H9 (cell line): ENCODE measurements around the gene FOXG1. TPM values are rescaled to one million over a fixed set of nuclear protein-coding genes. Genes with fewer than 3 reads are reported as not detected.

Source experiments
- DNase-seq: peaks from one replicate; pipeline ENCODE4 v3.0.0-alpha.2; 2017
- H2AFZ ChIP-seq: one replicate; pipeline ENCODE4 v1.6.1; 2013; ENCODE audit warnings: mild to moderate bottlenecking, low read length, control low read depth, moderate library complexity
- H2AK5ac ChIP-seq: 2 replicates; pipeline ENCODE4 v1.6.1; 2013; ENCODE audit warnings: low read length, control low read depth, mixed read lengths; ENCODE audit not compliant: insufficient read length
- H2BK120ac ChIP-seq: one replicate; pipeline ENCODE4 v1.6.1; 2013; ENCODE audit warnings: low read depth, mild to moderate bottlenecking, low read length, control low read depth, inconsistent platforms; ENCODE audit not compliant: poor library complexity, severe bottlenecking
- H2BK12ac ChIP-seq: 2 replicates; pipeline ENCODE4 v1.6.1; 2013; ENCODE audit warnings: low read length, control low read depth, mixed read lengths, low read depth; ENCODE audit not compliant: insufficient read length
- H2BK15ac ChIP-seq: 2 replicates; pipeline ENCODE4 v1.6.1; 2013; ENCODE audit warnings: low read depth, low read length, control low read depth
- H2BK20ac ChIP-seq: one replicate; pipeline ENCODE4 v1.6.1; 2013; ENCODE audit warnings: low read depth, mild to moderate bottlenecking, low read length, control low read depth, inconsistent platforms; ENCODE audit not compliant: poor library complexity, severe bottlenecking
- H2BK5ac ChIP-seq: 2 replicates; pipeline ENCODE4 v1.6.1; 2013; ENCODE audit warnings: low read length, control low read depth, mixed read lengths; ENCODE audit not compliant: insufficient read length
- H3K14ac ChIP-seq: 2 replicates; pipeline ENCODE4 v1.6.1; 2013; ENCODE audit warnings: low read length, control low read depth; ENCODE audit not compliant: insufficient read depth
- H3K18ac ChIP-seq: 2 replicates; pipeline ENCODE4 v1.6.1; 2013; ENCODE audit warnings: low read depth, mild to moderate bottlenecking, mixed read lengths, low read length, control low read depth; ENCODE audit not compliant: insufficient read length
- H3K23ac ChIP-seq: 2 replicates; pipeline ENCODE4 v1.6.1; 2013; ENCODE audit warnings: low read length, control low read depth, mixed read lengths, low read depth; ENCODE audit not compliant: insufficient read length
- H3K23me2 ChIP-seq: 2 replicates; pipeline ENCODE4 v1.6.1; 2013; ENCODE audit warnings: low read depth, mild to moderate bottlenecking, mixed read lengths, low read length, control low read depth; ENCODE audit not compliant: insufficient read length, poor library complexity, severe bottlenecking
- H3K27ac ChIP-seq: 2 replicates; pipeline ENCODE4 v1.5.1; 2013; ENCODE audit warnings: low read length, control low read depth, mixed read lengths, low read depth; ENCODE audit not compliant: insufficient read length
- H3K27me3 ChIP-seq: 2 replicates; pipeline ENCODE4 v1.6.1; 2013; ENCODE audit warnings: low read length, control low read depth, inconsistent platforms; ENCODE audit not compliant: insufficient read depth
- H3K4ac ChIP-seq: 2 replicates; pipeline ENCODE4 v1.6.1; 2013; ENCODE audit warnings: low read depth, mild to moderate bottlenecking, control low read depth, inconsistent platforms, low read length, moderate library complexity
- H3K4me1 ChIP-seq: 2 replicates; pipeline ENCODE4 v1.6.1; 2013; ENCODE audit warnings: low read length, control low read depth, inconsistent platforms; ENCODE audit not compliant: insufficient read depth
- H3K4me2 ChIP-seq: 2 replicates; pipeline ENCODE4 v1.6.1; 2013; ENCODE audit warnings: low read length, control low read depth, mixed read lengths; ENCODE audit not compliant: insufficient read length, insufficient read depth
- H3K56ac ChIP-seq: 2 replicates; pipeline ENCODE4 v1.6.1; 2013; ENCODE audit warnings: low read depth, mild to moderate bottlenecking, mixed read lengths, low read length, control low read depth; ENCODE audit not compliant: insufficient read length
- H3K79me1 ChIP-seq: 2 replicates; pipeline ENCODE4 v1.6.1; 2013; ENCODE audit warnings: low read depth, mild to moderate bottlenecking, moderate library complexity, low read length, control low read depth, inconsistent platforms; ENCODE audit not compliant: insufficient read depth, poor library complexity, severe bottlenecking
- H3K79me2 ChIP-seq: 2 replicates; pipeline ENCODE4 v1.6.1; 2013; ENCODE audit warnings: low read length, control low read depth, inconsistent platforms; ENCODE audit not compliant: insufficient read depth
- H3K9ac ChIP-seq: 2 replicates; pipeline ENCODE4 v1.6.1; 2013; ENCODE audit warnings: low read length, control low read depth, mixed read lengths; ENCODE audit not compliant: insufficient read length; ENCODE audit errors: extremely low read depth
- H3K9me3 ChIP-seq: one replicate; pipeline ENCODE4 v1.6.1; 2013; ENCODE audit warnings: low read depth, low read length, inconsistent platforms; ENCODE audit not compliant: control insufficient read depth
- H3T11ph ChIP-seq: one replicate; pipeline ENCODE4 v1.6.1; 2013; ENCODE audit warnings: mild to moderate bottlenecking, low read length, control low read depth, inconsistent platforms
- H4K20me1 ChIP-seq: one replicate; pipeline ENCODE4 v1.6.1; 2013; ENCODE audit not compliant: control insufficient read depth, insufficient read length, insufficient read depth
- H4K5ac ChIP-seq: 2 replicates; pipeline ENCODE4 v1.6.1; 2013; ENCODE audit warnings: low read depth, mild to moderate bottlenecking, mixed read lengths, low read length, control low read depth; ENCODE audit not compliant: insufficient read length
- H4K8ac ChIP-seq: replicated peaks from 2 replicates; pipeline ENCODE4 v1.6.1; 2013; ENCODE audit warnings: low read length, control low read depth, mixed read lengths, low read depth; ENCODE audit not compliant: insufficient read length
- H4K91ac ChIP-seq: 2 replicates; pipeline ENCODE4 v1.6.1; 2013; ENCODE audit warnings: low read depth, mild to moderate bottlenecking, moderate library complexity, mixed read lengths, low read length, control low read depth; ENCODE audit not compliant: insufficient read length
- H3K27ac Mint-ChIP-seq, 3 experiments: 2 replicates in 2 of 3; 3 replicates in 1 of 3; pipeline ENCODE4 v1.8.0; 2020 to 2021; ENCODE audit warnings: mixed read lengths in 3 of 3, mild to moderate bottlenecking in 1 of 3, moderate library complexity in 1 of 3
- H3K27me3 Mint-ChIP-seq: 2 replicates; pipeline ENCODE4 v1.8.0; 2021; ENCODE audit warnings: low read depth, mild to moderate bottlenecking, moderate library complexity, mixed read lengths
- H3K36me3 Mint-ChIP-seq, 3 experiments: 2 replicates in 2 of 3; 3 replicates in 1 of 3; pipeline ENCODE4 v1.8.0; 2020 to 2021; ENCODE audit warnings: low read depth in 3 of 3, mixed read lengths in 3 of 3; ENCODE audit not compliant: insufficient read depth in 1 of 3
- H3K4me1 Mint-ChIP-seq, 2 experiments: 2 replicates each; pipeline ENCODE4 v1.8.0; 2020; ENCODE audit warnings: mixed read lengths in 2 of 2
- H3K4me3 Mint-ChIP-seq, 2 experiments: 2 replicates in 1 of 2; 3 replicates in 1 of 2; pipeline ENCODE4 v1.8.0; 2020 to 2021; ENCODE audit warnings: mild to moderate bottlenecking in 2 of 2, mixed read lengths in 2 of 2, moderate library complexity in 1 of 2
- H3K9me3 Mint-ChIP-seq, 2 experiments: 2 replicates in 1 of 2; 3 replicates in 1 of 2; pipeline ENCODE4 v1.8.0; 2020; ENCODE audit warnings: mild to moderate bottlenecking in 2 of 2, mixed read lengths in 2 of 2, moderate library complexity in 1 of 2
- WGBS: extraction: QIAGEN DNeasy Blood & Tissue Kit; methylation state at CpG from one replicate; pipeline ENCODE4 v1.1.7; 2013; ENCODE audit warnings: missing lambda C conversion rate, low lambda C conversion rate, mixed read lengths; ENCODE audit not compliant: insufficient read length; ENCODE audit errors: extremely low coverage; 5-methylcytosine and 5-hydroxymethylcytosine counted together
- total RNA-seq: library from RNA; stranded (reverse); gene quantifications from 2 replicates; pipeline ENCODE4 v1.2.1, GENCODE V29; 2021
- TF ChIP-seq, protein P1 (sequence below): fragments of 200-600 bp; sonication (generic); conservative IDR thresholded peaks from 3 replicates; pipeline ENCODE4 v1.8.0; 2021; ENCODE audit warnings: antibody characterized with exemption, mild to moderate bottlenecking

Gene FOXG1
- total RNA-seq, 1 experiment from 2014 or later: 0.11 TPM

GRCh38 chr14:28758885-28759652 lies 7.5 kb upstream of the FOXG1 start:
- H3K27ac Mint-ChIP-seq: no peak overlapping the region
- WGBS: no CpG with 5 or more reads among the region's 30 CpGs
- peaks cover 100% of the 10 kb centered on the region for H3K27me3 Mint-ChIP-seq
- no peak overlapping the region for H2BK15ac ChIP-seq
- DNase-seq: peak; percentile 48
- H3K27me3 ChIP-seq: peaks cover 89% of the 10 kb centered on the region
- H4K20me1 ChIP-seq: no peaks in the 10 kb centered on the region
- H2BK120ac ChIP-seq: no peak overlapping the region
- H3T11ph ChIP-seq: no peak overlapping the region
- no peak overlapping the region for H2BK20ac ChIP-seq
- H2AK5ac ChIP-seq: no peak overlapping the region
- H3K23ac ChIP-seq: no peak overlapping the region
- no peak overlapping the region for H3K56ac ChIP-seq
- no peaks in the 10 kb centered on the region for H3K79me2 ChIP-seq
- H3K4me1 Mint-ChIP-seq: peaks cover 16 to 58% of the 10 kb centered on the region in 2 experiments
- no peak overlapping the region for H3K9ac ChIP-seq
- peaks cover 4% of the 10 kb centered on the region for H3K23me2 ChIP-seq
- H2AFZ ChIP-seq: no peak overlapping the region
- no peak overlapping the region for H4K91ac ChIP-seq
- no peak overlapping the region for H4K8ac ChIP-seq
- no peak overlapping the region for H2BK12ac ChIP-seq
- H3K9me3 ChIP-seq: no peaks in the 10 kb centered on the region
- no peak overlapping the region for H2BK5ac ChIP-seq
- no peak overlapping the region for H3K14ac ChIP-seq
- no peaks in the 10 kb centered on the region for H3K79me1 ChIP-seq
- H3K4me1 ChIP-seq: peaks cover 5% of the 10 kb centered on the region; the same call in 1 of the 2 replicates
- H3K27ac ChIP-seq: no peak overlapping the region
- H3K4me2 ChIP-seq: peak overlapping the region; percentile 11
- H3K9me3 Mint-ChIP-seq: peaks cover 5% of the 10 kb centered on the region in 2 experiments; a peak in 4 of 5 replicates
- H3K18ac ChIP-seq: no peak overlapping the region
- H3K4ac ChIP-seq: no peak overlapping the region
- no peaks in the 10 kb centered on the region for H3K36me3 Mint-ChIP-seq
- H4K5ac ChIP-seq: no peak overlapping the region
- TF ChIP-seq, protein P1, sequence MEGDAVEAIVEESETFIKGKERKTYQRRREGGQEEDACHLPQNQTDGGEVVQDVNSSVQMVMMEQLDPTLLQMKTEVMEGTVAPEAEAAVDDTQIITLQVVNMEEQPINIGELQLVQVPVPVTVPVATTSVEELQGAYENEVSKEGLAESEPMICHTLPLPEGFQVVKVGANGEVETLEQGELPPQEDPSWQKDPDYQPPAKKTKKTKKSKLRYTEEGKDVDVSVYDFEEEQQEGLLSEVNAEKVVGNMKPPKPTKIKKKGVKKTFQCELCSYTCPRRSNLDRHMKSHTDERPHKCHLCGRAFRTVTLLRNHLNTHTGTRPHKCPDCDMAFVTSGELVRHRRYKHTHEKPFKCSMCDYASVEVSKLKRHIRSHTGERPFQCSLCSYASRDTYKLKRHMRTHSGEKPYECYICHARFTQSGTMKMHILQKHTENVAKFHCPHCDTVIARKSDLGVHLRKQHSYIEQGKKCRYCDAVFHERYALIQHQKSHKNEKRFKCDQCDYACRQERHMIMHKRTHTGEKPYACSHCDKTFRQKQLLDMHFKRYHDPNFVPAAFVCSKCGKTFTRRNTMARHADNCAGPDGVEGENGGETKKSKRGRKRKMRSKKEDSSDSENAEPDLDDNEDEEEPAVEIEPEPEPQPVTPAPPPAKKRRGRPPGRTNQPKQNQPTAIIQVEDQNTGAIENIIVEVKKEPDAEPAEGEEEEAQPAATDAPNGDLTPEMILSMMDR: no peak
- H3K4me3 Mint-ChIP-seq: peak overlapping the region; percentile 9 to 75
